Tibial nerve (tissue), 4 donors: ENCODE measurements around the gene CYGB.

Experiments
- EP300 ChIP-seq, 2 donors: sonication (generic); formaldehyde crosslinking; IDR thresholded peaks; one replicate each; pipeline ENCODE4 v1.6.1; 2017; ENCODE audit warnings: antibody characterized with exemption in 2 of 2, mild to moderate bottlenecking in 1 of 2
- TF ChIP-seq, protein P1 (sequence below), 5 experiments: fragments of 200-600 bp in 3 of 5; fragments of 450-650 bp in 2 of 5; sonication (generic) in 3 of 5; IDR thresholded peaks; one replicate each; pipeline ENCODE4 v1.5.1; 2016 to 2019; ENCODE audit warnings: antibody characterized with exemption in 5 of 5, mild to moderate bottlenecking in 3 of 5, moderate library complexity in 2 of 5

DNA sequence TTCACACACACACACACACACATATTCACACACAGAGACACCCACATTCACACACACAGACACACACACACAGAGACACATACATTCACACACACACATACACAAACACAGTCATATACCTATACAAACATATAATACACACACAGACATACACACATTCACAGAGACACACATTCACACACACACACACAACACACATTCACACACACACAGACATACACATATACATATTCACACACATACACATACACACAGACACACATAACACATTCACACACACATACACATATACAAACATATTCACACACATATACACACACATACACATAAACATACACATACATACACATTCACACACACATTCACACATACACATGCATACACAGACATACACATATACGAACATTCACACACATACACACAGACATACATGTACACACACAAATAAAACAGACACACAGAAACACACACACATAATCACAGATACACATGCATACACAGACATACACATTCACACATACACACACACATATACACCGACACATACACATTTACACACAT lies 10.2 kb upstream of the CYGB start:
- TF ChIP-seq, protein P1, sequence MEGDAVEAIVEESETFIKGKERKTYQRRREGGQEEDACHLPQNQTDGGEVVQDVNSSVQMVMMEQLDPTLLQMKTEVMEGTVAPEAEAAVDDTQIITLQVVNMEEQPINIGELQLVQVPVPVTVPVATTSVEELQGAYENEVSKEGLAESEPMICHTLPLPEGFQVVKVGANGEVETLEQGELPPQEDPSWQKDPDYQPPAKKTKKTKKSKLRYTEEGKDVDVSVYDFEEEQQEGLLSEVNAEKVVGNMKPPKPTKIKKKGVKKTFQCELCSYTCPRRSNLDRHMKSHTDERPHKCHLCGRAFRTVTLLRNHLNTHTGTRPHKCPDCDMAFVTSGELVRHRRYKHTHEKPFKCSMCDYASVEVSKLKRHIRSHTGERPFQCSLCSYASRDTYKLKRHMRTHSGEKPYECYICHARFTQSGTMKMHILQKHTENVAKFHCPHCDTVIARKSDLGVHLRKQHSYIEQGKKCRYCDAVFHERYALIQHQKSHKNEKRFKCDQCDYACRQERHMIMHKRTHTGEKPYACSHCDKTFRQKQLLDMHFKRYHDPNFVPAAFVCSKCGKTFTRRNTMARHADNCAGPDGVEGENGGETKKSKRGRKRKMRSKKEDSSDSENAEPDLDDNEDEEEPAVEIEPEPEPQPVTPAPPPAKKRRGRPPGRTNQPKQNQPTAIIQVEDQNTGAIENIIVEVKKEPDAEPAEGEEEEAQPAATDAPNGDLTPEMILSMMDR (IDR thresholded peaks at IDR 0.05) = peak in 1 of 5 experiments; percentile 21
- no peak for TF ChIP-seq EP300 (IDR thresholded peaks at IDR 0.05)
